ENCODE data around the gene AKR7A2.

DNA sequence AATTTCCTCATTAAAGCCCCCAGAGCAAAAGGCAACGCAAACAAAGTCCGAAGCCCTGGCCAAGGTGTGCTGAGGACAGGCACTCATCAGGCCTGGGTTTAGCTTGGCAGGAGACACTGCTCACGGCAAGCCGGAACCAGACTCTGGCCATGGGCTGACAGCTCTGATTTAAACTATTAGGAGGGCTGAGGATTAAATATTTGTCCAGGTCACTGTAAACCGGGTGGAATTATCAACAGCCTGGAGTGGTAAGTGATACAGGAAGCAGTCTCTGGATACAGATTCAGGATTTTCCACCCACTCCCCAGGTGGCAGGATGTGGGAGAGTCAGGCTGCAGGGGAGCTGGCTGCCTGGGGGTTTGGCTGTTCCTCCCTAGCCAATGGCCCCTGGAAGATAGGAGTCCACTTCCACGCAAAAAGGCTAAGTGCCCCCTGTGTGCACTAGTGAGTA is 42.6 kb upstream of the AKR7A2 start:
- TF ChIP-seq, protein P1, sequence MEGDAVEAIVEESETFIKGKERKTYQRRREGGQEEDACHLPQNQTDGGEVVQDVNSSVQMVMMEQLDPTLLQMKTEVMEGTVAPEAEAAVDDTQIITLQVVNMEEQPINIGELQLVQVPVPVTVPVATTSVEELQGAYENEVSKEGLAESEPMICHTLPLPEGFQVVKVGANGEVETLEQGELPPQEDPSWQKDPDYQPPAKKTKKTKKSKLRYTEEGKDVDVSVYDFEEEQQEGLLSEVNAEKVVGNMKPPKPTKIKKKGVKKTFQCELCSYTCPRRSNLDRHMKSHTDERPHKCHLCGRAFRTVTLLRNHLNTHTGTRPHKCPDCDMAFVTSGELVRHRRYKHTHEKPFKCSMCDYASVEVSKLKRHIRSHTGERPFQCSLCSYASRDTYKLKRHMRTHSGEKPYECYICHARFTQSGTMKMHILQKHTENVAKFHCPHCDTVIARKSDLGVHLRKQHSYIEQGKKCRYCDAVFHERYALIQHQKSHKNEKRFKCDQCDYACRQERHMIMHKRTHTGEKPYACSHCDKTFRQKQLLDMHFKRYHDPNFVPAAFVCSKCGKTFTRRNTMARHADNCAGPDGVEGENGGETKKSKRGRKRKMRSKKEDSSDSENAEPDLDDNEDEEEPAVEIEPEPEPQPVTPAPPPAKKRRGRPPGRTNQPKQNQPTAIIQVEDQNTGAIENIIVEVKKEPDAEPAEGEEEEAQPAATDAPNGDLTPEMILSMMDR (IDR thresholded peaks at IDR 0.05; ENCODE audit: insufficient read depth, low read depth, low read length): no peak
- no peak for TF ChIP-seq EZH2 (IDR thresholded peaks at IDR 0.05; ENCODE audit: insufficient read depth, low read length)
